Stimulated activated CD8-positive, alpha-beta memory T cell treated with anti-CD3 and anti-CD28 coated beads, Interleukin-15, amount 100 ng/mL, for 4 hours (primary cell): ENCODE data around the gene CCDC8.
"Not testable (repeated sequence)": the region's sequence is repeated elsewhere in the genome, so short reads cannot be mapped to it uniquely, and the experiment has no call there.

Source experiments
- DNase-seq, 2 donors: peaks; one replicate each; pipeline ENCODE4 v3.0.0-alpha.2; 2020; ENCODE audit warnings: low read depth in 2 of 2

The CCDC8 gene

DNA sequence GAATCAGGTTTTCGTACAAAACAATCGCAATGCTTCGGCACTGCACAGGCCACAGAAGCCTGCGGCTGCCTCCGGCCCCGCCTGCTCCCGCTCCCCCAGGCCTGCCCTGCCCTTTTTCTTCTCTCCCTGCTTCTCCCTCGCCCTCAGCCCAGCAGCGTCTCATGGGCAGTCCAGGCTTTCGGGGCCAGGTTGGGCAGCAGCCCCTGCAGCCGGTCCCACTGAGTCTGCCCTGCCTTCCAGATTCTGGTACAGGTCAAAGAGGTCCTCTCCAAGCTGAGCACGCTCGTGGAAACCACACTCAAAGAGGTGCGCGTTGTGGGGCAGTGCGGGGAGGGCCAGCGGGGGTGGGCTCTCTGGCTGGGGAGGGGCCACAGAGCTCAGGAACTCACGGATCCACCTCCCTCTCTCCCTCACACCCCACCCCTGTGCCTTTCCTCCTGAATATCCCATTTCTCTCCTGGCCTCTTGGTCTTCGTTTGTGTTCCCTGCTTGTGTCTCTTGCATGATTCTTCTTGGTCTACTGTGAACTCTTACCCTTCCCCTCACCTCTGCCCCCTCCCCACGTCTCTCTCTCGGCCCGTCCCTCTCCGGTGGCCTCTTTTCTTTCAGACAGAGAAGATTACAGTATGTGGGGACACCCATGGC, 30.1 kb downstream of the CCDC8 start:
- DNase-seq = no peak

DNA sequence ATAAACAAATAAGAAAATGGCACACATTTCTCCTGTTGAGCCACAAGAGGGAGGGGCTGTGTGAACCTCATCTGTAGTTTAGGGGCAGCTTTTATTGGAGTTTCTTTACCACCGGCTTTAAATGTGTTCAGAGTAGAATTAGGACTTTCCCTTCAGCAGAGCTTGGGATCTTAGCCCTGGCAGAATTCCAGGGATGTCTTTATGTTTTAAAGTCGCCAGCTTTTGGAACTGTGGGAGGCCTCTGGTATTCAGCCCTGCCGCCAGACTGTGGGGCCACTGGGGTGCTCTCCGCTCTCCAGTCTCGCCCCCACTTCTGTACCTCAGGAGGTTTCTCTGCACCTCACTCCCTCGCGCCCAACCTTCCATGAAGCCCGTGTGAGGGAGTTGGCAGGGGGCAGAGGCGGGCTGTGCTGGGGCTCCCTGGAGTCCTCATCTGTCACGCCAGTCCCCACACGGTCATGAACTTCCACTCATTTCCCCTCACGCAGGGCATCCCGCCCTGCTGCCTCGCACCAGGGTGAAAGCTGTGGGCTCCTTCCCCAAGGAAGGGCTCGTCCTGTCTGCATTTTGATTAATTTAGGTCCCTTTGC, 31.5 kb downstream of the CCDC8 start:
- no peak for DNase-seq

GRCh38 chr19:46381346-46381745, 32.0 kb downstream of the CCDC8 start:
- DNase-seq = no peak

GRCh38 chr19:46380690-46381089, 32.7 kb downstream of the CCDC8 start:
- no peak for DNase-seq

DNA sequence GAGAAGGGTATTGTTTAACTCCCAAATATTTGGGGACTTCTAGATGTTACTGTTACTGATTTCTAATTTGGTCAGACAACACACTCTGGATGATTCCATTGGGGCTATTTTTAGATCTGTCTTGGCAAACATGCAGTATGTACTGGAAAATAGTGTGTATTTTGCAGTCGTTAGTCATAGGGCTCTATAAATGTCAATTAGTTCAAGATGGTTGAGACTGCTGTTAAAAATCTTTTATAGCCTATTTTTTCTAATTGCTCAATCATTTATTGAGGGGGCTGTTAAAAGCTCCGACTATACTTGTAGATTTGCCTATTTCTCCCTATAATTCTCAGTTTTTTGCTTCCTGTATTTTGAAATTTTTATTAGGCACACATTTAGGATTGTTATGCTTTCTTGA, 35.1 kb downstream of the CCDC8 start:
- no peak for DNase-seq

DNA sequence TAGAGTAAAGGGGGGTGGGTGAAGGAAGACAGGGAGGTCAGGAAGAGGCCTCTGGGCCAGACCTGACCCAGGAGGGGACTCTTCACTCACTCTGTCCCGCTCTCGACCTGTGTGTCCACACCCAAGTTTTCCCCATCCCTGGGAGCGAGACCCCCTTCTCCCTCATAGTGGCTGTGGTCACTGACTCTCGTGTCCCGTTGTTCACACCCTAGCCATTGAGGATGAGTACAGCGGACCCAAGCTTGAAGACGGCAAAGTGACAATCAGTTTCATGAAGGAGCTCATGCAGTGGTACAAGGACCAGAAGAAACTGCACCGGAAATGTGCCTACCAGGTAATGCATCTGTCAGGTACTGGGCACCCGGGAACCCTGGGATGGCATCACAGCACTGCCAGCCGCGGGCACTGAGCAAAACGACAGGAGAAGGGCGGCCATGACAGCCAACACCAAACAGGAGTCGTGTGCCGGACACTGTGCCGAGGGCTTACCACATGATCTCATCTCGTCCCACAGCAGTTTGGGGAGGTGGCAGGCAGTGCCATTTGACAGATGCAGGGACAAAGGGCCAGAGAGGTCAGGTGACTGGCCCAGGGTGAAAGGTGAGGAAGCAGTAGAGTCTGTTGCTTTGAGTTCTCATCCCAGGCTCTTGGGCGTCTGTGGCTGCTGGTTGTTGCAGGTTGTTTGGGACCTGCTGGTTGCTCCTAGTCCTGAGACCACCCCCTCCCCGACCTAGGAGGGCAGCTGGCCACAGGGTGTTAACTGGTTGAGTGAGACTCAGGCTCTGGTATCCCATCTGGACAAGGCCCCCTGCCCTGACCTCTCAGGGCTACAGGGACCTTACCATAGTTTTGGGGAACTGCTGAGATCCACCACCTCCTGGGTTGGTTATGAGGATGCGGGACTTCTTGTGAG, 36.9 kb downstream of the CCDC8 start:
- DNase-seq = no peak

- not testable (repeated sequence) for DNase-seq
These were observed 37.8 kb downstream of the CCDC8 start for GRCh38 chr19:46375476-46376067.

DNA sequence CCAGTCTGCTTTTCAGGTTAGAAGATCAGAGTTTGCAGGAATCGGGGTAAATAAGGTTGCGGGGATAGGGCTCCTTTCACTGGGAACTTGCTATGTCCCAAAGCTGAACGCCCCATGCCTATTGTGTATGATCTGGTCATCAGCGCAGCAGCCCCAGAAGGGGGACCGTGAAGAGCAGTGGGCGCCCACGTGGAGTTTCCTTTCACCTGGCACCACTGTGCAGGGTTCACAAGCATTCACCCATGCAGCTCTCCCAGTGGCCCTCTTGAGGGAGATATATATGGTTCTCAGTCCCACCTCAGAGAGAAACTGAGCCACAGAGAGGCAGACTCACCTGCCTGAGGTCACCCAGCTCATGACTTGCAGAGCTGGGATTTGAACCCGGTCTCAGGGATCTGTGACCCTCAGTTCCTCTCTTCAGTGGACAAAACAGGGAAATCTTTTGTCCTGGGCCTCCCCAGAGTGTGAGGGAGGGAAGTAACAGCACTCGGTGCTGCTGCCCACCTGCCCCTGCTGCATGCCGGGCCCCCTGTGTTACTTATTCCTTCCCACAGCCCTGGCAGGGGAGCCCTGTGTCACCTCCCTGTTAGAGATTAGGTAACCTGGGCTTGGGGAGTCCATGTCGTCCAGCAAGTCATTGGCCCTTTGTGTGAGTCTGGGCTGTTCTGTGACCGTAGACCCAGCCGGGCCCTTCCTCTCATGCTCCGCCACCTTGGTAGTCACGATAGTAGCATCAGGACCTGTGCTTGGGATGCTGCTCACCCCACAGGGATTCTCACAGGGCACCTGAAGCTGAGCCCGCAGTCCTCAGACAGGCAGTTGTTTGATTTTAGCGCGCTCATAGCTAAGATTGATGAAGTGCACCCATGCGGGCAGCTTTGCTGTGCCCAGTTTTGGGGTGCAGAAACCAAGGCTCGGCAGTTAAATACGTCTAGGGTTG, 38.6 kb downstream of the CCDC8 start:
- no peak for DNase-seq

DNA sequence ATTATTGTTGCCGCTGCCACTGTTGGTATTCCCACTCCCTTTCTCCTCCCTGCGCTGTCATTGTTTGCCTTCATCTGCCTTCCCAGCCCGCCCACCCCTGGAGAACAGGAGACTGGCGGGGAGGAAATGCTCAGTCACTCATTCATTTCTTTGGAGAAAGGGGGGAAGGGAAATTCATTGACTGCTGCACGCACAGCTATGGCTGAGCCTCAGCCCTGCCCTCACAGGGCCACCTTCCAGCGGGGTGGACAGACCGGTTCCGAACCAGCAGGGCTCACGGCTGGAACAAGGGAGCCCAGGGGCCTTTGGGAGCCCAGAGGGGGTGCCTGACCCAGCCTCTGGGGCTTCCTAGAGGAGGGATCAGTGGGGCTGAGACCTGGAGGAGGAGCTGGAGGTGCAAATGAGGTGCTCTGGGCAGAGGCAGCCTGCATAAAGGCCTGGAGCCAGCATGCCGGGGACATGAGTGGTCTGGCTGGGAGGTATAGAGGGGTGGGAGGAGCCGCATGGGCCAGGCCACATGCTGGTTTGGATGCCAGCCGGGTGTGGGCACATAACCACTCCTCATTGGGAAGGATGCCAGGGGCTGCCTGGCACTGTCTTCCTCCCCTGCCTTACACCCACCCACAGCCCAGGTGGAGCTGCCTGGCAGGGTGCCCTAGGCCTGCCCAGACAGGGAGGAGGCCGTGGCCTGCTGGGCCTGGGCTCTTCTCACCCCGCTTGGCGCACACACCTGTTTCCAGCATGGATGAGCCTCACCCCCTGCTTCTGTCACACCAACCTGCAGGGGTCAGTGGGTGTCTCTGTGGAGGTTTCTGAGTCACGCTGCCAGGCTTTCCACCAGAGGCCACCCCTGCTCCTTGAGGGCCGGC, 39.6 kb downstream of the CCDC8 start:
- no peak for DNase-seq

DNA sequence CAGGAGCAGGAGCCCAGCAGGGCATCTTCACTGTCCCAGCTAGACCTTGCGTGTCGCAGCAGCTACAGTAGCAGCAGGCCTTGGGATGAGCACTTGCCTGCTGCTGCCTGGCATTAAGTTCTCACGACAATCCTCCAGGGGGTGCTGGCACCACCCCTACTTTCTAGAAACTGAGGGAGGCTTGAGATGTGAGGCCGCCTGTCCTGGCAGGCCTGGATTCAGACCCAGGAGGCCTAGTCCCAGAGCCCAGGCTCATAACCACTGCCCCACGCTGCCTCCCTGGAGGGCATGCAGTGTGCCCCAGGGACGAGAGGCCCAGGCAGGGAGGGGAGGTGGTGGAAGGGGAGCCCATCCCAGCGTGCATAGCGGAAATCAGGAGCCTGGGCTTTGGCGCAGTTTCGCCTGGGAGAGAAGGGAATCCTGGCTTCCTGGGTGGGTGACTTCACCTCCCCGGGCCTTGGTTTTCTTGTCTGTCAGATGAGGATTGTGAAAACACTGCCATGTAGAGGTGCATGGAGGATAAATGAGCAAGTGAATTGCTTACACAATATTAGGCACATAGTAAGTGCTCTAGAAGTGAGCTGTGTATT, 40.4 kb downstream of the CCDC8 start:
- no peak for DNase-seq

DNA sequence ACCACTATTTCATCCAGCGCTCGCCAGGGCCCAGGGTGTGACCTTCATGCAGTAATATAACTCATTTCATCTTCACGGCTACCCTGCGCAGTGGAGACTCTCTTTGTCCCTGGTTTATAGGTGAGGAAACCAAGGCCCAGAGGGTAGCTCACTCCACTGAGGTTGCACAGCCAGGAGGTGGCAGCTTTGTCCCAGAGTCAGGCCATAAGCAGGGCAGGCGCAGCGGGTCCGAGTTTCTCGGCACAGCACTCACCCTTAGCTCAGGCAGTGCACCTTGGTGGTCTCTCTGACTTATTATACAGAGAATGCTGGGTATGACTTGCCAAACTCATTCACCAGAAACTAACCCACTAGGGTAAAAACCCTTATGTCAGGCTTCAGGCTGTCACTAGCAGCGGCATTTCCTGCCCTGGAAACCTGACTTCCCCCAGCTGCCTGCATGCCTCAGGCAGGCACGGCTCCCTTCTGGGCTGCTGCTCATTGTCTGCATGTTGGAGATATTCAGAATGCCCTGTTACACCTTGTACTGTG, 41.9 kb downstream of the CCDC8 start:
- no peak for DNase-seq

- no peak for DNase-seq
These were observed 43.5 kb downstream of the CCDC8 start for GRCh38 chr19:46369817-46370216.

- no peak for DNase-seq
These were observed 45.2 kb downstream of the CCDC8 start for GRCh38 chr19:46368116-46368515.

DNA sequence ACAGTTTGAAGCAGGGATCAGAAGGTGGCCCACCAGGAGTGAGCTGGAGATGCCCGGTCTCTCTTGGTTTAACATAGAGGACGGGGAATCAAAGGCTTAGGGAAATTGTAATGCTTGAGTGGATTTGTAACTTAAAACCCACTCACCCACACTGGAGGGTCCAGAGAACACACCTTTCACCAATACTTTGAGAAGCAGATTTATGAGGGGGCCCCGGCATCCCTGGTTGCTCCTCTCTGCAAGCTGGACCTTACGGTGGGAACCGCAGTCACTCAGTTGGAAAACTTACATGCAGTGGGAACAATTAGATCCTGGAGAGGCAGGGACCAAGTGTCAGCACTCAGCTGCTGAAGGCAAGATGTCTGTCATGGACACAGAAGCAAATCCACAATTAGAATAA, 45.9 kb downstream of the CCDC8 start:
- no peak for DNase-seq

DNA sequence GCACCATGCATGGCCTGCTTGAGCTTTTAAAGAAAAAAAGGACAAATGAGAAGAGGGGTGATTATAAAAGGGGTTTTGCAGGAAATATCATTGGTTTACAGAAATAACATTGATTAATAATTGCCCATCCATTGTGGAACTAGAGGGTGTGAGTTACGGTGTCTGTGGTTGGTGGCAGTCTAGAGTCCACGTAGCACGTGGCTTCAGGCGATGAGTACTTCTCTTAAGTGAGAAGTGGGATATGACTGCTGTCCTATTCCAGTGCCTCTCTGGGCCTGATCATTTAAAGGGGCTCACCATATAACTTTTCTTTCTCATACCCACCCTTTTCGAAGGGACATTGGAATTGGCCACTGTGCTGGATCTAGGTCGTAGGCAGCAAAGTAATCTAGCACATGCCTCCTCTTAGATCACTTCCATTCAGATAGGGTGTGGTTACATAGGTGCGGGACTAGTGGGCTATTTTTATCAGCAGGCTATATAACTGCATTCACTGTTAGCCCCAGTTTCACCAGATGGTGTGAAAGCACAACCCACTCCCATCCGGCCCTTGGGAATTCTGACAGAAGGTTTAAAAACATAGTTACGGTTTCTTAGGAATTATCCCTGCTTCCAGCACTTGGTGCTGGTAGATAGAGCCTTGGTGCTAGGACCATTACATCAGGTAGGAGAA, 46.6 kb downstream of the CCDC8 start:
- no peak for DNase-seq

DNA sequence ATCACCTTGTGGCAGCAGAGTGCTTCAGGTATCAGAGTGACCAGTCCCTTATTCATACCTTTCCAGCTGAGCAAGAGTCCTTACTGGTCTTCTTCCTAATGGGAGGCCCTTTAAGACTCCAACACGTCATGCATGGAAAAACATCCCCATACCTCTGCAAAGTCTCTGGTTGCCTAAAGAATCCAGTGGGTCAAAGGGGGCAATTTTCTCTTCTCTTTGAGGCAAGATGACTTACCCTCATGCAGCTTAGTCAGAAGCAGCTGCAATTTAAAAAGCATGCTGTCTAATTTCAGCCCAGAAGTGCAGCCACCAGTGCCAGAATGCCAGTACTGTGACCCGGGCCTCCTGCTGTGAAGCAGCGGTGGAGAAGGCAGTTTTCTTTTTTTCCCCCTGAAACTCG, 47.8 kb downstream of the CCDC8 start:
- DNase-seq = no peak

DNA sequence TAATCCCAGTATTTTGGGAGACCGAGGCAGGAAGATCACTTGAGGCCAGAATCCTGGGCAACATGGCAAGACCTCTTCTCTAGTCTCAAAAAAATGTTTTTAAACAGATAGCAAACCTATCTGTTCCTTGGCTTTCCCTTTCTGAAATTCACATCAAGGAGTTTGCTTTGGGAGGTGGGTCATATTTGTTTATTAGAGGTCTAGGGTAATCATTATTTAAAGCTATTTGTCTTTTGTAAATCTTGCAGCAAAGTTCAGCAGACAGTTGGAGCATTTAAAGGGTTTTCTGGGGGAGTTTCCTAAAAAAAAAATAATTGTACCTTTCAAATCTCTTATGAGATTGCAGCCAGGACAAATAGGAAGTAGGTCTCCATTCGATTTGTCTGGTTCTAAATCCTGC, 49.0 kb downstream of the CCDC8 start:
- DNase-seq = no peak

GRCh38 chr19:46361915-46362314, 51.4 kb downstream of the CCDC8 start:
- DNase-seq = no peak
